Progenitor cell of endocrine pancreas (in vitro differentiated cells): ENCODE data around the gene PALM. TPM values are rescaled to one million over a fixed set of nuclear protein-coding genes. Genes with fewer than 3 reads are reported as not detected.
"Not testable (repeated sequence)": the region's sequence is repeated elsewhere in the genome, so short reads cannot be mapped to it uniquely, and the experiment has no call there.

Experiments
- DNase-seq: peaks from one replicate; pipeline ENCODE4 v3.0.0; 2021; ENCODE audit warnings: low spot score; ENCODE audit not compliant: unreplicated experiment
- H3K27ac Mint-ChIP-seq: 2 replicates; pipeline ENCODE4 v1.8.0; 2021; ENCODE audit warnings: mild to moderate bottlenecking, moderate library complexity, mixed read lengths
- H3K27me3 Mint-ChIP-seq: 2 replicates; pipeline ENCODE4 v1.8.0; 2021; ENCODE audit warnings: mixed read lengths
- H3K36me3 Mint-ChIP-seq: 2 replicates; pipeline ENCODE4 v1.8.0; 2022; ENCODE audit warnings: mixed read lengths; ENCODE audit not compliant: insufficient read depth
- H3K4me1 Mint-ChIP-seq: 2 replicates; pipeline ENCODE4 v1.8.0; 2021; ENCODE audit warnings: low read depth, mixed read lengths
- H3K4me3 Mint-ChIP-seq: 2 replicates; pipeline ENCODE4 v1.8.0; 2021; ENCODE audit warnings: low read depth, mild to moderate bottlenecking, moderate library complexity, mixed read lengths
- H3K9me3 Mint-ChIP-seq: 2 replicates; pipeline ENCODE4 v1.8.0; 2021; ENCODE audit warnings: low read depth, mixed read lengths
- CTCF ChIP-seq: fragments of 200-600 bp; sonication (generic); IDR thresholded peaks from one replicate; pipeline ENCODE4 v1.5.0; 2021; ENCODE audit warnings: antibody characterized with exemption, mild to moderate bottlenecking; ENCODE audit not compliant: unreplicated experiment
- total RNA-seq: library from RNA; stranded (reverse); gene quantifications from 2 replicates; pipeline ENCODE4 v1.2.1, GENCODE V29; 2021

Gene PALM
- total RNA-seq, 1 donor from 2014 or later: 52.4 TPM

GRCh38 chr19:662962-663681, 45.6 kb upstream of the PALM start, which contains the start of gene RNF126:
Gene RNF126, minus strand, starts transcription at chr19:663214. Its CDS starts 93 bp downstream, at chr19:663121.
- H3K4me1 Mint-ChIP-seq: peaks cover 18% of the 10 kb centered on the region

DNA sequence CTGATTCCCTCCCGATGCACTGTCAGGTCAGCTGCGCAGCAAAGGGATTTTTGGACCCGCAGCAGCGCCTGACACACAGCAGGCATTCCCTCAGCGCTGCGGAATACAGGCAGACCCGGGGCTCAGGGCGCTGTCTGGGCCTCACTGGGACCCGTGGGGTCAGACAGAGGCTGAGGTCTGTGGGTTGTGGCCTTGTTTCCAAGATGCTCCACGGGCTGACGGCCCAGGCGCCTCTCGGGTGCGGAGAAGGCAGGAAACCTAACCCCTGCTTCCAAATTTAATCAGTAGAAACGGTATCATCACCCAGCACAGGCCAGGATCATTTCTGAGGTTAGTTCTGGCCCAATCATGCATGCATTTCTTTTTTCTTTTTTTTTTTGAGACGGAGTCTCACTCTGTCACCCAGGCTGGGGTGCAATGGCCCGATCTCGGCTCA, 45.0 kb upstream of the PALM start:
- Mint-ChIP-seq H3K4me1 (peaks cover 18% of the 10 kb centered on the region), H3K27ac (peak overlapping the region; percentile 92), H3K36me3 (no peaks in the 10 kb centered on the region), H3K27me3 (no peaks in the 10 kb centered on the region), H3K9me3 (no peaks in the 10 kb centered on the region), H3K4me3 (peak overlapping the region; percentile 77)
- no peak for DNase-seq
- TF ChIP-seq CTCF: no peak

More at GRCh38 chr19:662962-663681, 45.6 kb upstream of the PALM start, which contains the start of gene RNF126:
- peak; percentile 84 for DNase-seq
- Mint-ChIP-seq H3K27me3 (no peaks in the 10 kb centered on the region), H3K36me3 (no peaks in the 10 kb centered on the region), H3K4me3 (peak within 1 kb of the TSS; percentile 77), H3K9me3 (no peaks in the 10 kb centered on the region), H3K27ac (peak within 1 kb of the TSS; percentile 92)
- no peak for TF ChIP-seq CTCF

DNA sequence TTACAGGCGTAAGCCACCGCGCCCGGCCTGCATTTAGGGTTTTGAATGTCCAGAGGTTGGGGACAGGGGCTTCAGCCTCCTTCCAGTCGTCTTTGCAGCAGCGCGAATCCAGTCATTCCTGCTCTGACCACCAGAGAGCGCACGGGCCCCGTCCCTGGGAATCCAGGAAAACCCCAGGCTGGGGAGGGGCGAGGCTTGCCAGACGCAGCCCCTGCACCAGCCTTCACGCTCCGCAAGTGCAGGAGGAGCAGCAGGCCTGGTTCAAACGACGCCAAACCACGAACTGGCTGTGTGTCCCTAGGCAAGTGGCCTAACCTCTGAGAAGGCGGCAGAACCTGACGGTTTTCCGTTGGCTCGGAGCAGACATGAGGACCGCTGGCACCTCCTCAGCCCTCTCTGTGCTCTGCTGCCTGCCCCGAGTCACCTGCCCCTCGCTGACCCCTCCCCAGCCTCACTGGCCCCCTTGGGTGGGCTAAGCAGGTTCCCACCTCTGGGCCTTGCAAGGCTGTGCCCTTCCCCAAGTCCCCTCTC, 43.8 kb upstream of the PALM start:
- DNase-seq: peak; percentile 88
- Mint-ChIP-seq H3K4me3 (peak overlapping the region; percentile 77), H3K4me1 (peaks cover 18% of the 10 kb centered on the region), H3K27ac (peak overlapping the region; percentile 76), H3K9me3 (peaks cover 3% of the 10 kb centered on the region), H3K27me3 (no peaks in the 10 kb centered on the region), H3K36me3 (peaks cover 2% of the 10 kb centered on the region)
- TF ChIP-seq CTCF: peak; percentile 94

DNA sequence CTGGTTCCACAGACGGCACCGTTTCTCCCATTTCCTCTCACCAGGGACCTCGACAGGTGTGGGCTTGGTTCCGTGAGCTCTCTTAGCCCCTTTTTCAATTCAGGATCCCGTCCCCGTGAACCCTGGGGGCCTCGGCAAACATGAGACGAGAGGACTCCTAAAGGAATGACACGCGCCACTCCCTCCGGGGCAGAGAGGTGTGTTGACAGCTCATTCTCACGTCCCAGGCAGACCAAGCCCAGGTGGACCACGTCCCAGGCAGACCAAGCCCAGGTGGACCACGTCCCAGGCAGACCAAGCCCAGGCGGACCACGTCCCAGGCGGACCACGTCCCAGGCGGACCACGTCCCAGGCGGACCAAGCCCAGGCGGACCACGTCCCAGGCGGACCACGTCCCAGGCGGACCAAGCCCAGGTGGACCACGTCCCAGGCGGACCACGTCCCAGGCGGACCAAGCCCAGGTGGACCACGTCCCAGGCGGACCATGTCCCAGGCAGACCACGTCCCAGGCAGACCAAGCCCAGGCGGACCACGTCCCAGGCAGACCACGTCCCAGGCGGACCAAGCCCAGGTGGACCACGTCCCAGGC, 41.7 kb upstream of the PALM start:
- H3K4me1 Mint-ChIP-seq, H3K9me3 Mint-ChIP-seq, H3K36me3 Mint-ChIP-seq, H3K27me3 Mint-ChIP-seq, H3K27ac Mint-ChIP-seq, H3K4me3 Mint-ChIP-seq, DNase-seq: not testable (repeated sequence)

- H3K36me3 Mint-ChIP-seq, H3K4me1 Mint-ChIP-seq, DNase-seq, H3K27me3 Mint-ChIP-seq, H3K4me3 Mint-ChIP-seq, H3K9me3 Mint-ChIP-seq: not testable (repeated sequence)
- H3K27ac Mint-ChIP-seq: peak overlapping the region; percentile 95
These were observed 39.9 kb upstream of the PALM start for GRCh38 chr19:668675-669434.

DNA sequence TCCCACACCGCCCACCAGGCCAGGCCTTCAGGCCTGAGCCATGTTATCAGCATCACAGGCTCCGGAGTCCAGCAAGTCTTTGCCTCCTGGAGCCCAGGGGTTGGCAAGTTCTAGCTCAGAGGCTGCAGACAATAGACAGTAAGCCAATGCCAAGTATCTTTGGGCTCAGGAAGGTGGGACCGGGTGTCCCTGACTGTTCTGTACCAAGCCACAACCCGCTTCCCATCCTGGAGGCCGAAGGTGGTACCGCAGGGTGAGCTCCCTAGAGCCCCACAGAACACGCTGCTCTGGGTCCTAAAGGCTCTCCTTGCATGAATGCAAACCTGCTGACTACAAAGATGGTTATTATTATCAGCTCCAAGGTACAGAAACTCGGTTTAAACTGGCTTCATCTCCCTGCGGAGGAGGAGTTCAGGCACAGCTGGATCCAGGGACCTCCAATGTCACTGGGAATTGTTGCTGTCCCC, 38.1 kb upstream of the PALM start:
- peaks cover 3% of the 10 kb centered on the region for H3K9me3 Mint-ChIP-seq
- no peak overlapping the region for H3K27ac Mint-ChIP-seq
- DNase-seq: no peak
- peaks cover 6% of the 10 kb centered on the region for H3K27me3 Mint-ChIP-seq
- peaks cover 5% of the 10 kb centered on the region for H3K4me1 Mint-ChIP-seq
- no peak overlapping the region for H3K4me3 Mint-ChIP-seq
- H3K36me3 Mint-ChIP-seq: peaks cover 2% of the 10 kb centered on the region
- TF ChIP-seq CTCF: peak; percentile 17
